ENCODE results near the gene GARIN5A. TPM values are rescaled to one million over a fixed set of nuclear protein-coding genes. Genes with fewer than 3 reads are reported as not detected.

The GARIN5A gene
- polyA plus RNA-seq, 3 donors: 0.41 TPM; not detected in 2

GRCh38 chr19:50515168-50515561 is 38.5 kb upstream of the GARIN5A start:
- peaks cover 16 to 40% (median 24%) of the 10 kb centered on the region in 3 donors for H3K27me3 Mint-ChIP-seq (ENCODE audit: low read depth in 3 of 3)
- no peak for DNase-seq
- H3K9me3 Mint-ChIP-seq: peaks cover 0 to 8% (median 6%) of the 10 kb centered on the region in 7 donors
- no peaks in the 10 kb centered on the region for H4K20me1 ChIP-seq (ENCODE audit: insufficient read depth, low read length)
- WGBS (ENCODE audit: insufficient coverage): 80% methylated on average over 8 of the region's 11 CpGs
- H3K27me3 ChIP-seq (ENCODE audit: control insufficient read depth in 2 of 2, insufficient read depth in 2 of 2, low read length in 2 of 2): peaks cover 0 to 6% of the 10 kb centered on the region in 2 donors
- peaks cover 10 to 13% of the 10 kb centered on the region in 2 donors for H3K4me1 ChIP-seq (ENCODE audit: control insufficient read depth in 1 of 2, insufficient read depth in 2 of 2, low read length in 2 of 2)
- H3K9ac ChIP-seq (ENCODE audit: insufficient read depth, low read length, poor library complexity, severe bottlenecking): no peak overlapping the region
- H3K27ac Mint-ChIP-seq: no peak overlapping the region
- H2AFZ ChIP-seq (ENCODE audit: insufficient read depth, low read depth, low read length, poor library complexity, severe bottlenecking): no peak overlapping the region
- peaks cover 14% of the 10 kb centered on the region for H3K4me1 Mint-ChIP-seq
- H3K79me2 ChIP-seq (ENCODE audit: insufficient read depth, low read length): peaks cover 4% of the 10 kb centered on the region
- H3K36me3 Mint-ChIP-seq: no peaks in the 10 kb centered on the region
- no peak overlapping the region for H3K4me3 Mint-ChIP-seq
- intact Hi-C loops (cut with micrococcal nuclease): no loop called here
- no peaks in the 10 kb centered on the region for H3K36me3 ChIP-seq (replicated peaks in 1 of 2; ENCODE audit: control insufficient read depth in 1 of 2, insufficient read depth in 2 of 2, low read length in 2 of 2)
- TF ChIP-seq, protein P1, sequence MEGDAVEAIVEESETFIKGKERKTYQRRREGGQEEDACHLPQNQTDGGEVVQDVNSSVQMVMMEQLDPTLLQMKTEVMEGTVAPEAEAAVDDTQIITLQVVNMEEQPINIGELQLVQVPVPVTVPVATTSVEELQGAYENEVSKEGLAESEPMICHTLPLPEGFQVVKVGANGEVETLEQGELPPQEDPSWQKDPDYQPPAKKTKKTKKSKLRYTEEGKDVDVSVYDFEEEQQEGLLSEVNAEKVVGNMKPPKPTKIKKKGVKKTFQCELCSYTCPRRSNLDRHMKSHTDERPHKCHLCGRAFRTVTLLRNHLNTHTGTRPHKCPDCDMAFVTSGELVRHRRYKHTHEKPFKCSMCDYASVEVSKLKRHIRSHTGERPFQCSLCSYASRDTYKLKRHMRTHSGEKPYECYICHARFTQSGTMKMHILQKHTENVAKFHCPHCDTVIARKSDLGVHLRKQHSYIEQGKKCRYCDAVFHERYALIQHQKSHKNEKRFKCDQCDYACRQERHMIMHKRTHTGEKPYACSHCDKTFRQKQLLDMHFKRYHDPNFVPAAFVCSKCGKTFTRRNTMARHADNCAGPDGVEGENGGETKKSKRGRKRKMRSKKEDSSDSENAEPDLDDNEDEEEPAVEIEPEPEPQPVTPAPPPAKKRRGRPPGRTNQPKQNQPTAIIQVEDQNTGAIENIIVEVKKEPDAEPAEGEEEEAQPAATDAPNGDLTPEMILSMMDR (IDR thresholded peaks at IDR 0.05): no peak
- no peaks in the 10 kb centered on the region for H3K9me3 ChIP-seq (replicated peaks in 1 of 2; ENCODE audit: control insufficient read depth in 1 of 2, insufficient read depth in 1 of 2, low read length in 2 of 2)
- no peak overlapping the region for H3K27ac ChIP-seq (ENCODE audit: low read depth in 1 of 2, low read length in 2 of 2)
- H3K4me3 ChIP-seq (replicated peaks in 1 of 3; ENCODE audit: low read depth in 2 of 3, low read length in 3 of 3): no peak overlapping the region
- no peak overlapping the region for H3K4me2 ChIP-seq (replicated peaks; ENCODE audit: extremely low read depth, low read length, poor library complexity, severe bottlenecking)

DNA sequence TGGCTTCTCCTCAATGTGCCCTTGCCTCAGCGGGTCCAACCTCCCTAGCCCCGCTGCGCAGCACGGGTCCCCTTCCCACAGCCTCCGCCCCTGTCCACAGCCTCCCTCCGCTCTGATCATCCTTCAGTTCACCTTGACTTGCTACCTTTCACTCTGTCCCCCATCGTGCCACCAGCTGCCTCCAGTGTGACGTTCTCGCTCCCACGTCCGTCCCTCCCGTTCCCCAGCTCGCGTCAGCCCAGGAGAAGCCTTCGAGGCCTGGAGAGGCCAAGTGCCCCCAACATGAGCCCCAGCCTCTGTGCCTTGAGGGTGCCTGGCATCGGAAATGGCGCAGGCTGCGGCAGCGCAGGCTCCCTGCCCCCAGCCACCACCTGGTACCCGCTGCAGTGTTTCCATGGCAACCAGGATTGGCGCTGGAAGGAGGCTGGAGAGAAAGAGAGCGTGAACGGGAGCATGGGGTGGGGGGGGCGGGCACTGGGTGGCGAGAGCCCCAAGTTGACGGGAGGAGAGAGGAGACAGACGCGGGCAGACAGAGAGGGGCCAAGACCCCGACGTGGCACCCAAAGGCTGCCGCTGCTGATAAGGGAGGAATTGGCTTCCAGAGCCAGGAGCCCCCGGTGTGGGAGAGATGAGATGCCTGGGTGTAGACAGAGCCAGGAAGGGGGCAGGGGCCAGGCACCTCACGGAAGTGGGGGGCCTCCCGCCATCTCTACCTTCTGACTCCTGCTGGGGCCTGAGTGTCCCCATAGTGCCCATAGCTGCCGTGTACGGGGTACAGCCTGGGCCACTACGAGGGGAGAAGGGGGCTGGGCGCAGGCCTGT is 37.9 kb upstream of the GARIN5A start:
- Histone ChIP-seq H3K4me2 (replicated peaks; ENCODE audit: extremely low read depth, low read length, poor library complexity, severe bottlenecking) (no peak overlapping the region), H2AFZ (ENCODE audit: insufficient read depth, low read depth, low read length, poor library complexity, severe bottlenecking) (no peak overlapping the region), H4K20me1 (ENCODE audit: insufficient read depth, low read length) (no peaks in the 10 kb centered on the region), H3K4me3 (replicated peaks in 1 of 3; ENCODE audit: low read depth in 2 of 3, low read length in 3 of 3) (no peak overlapping the region), H3K79me2 (ENCODE audit: insufficient read depth, low read length) (peaks cover 4% of the 10 kb centered on the region), H3K9me3 (replicated peaks in 1 of 2; ENCODE audit: control insufficient read depth in 1 of 2, insufficient read depth in 1 of 2, low read length in 2 of 2) (no peaks in the 10 kb centered on the region), H3K27me3 (ENCODE audit: control insufficient read depth in 2 of 2, insufficient read depth in 2 of 2, low read length in 2 of 2) (peaks cover 0 to 6% of the 10 kb centered on the region in 2 donors), H3K27ac (ENCODE audit: low read depth in 1 of 2, low read length in 2 of 2) (no peak overlapping the region), H3K4me1 (ENCODE audit: control insufficient read depth in 1 of 2, insufficient read depth in 2 of 2, low read length in 2 of 2) (peaks cover 11 to 16% of the 10 kb centered on the region in 2 donors), H3K36me3 (replicated peaks in 1 of 2; ENCODE audit: control insufficient read depth in 1 of 2, insufficient read depth in 2 of 2, low read length in 2 of 2) (no peaks in the 10 kb centered on the region), H3K9ac (ENCODE audit: insufficient read depth, low read length, poor library complexity, severe bottlenecking) (no peak overlapping the region)
- Mint-ChIP-seq H3K36me3 (no peaks in the 10 kb centered on the region), H3K27ac (peak overlapping the region in 1 of 7 donors; percentile 35), H3K4me1 (peaks cover 15% of the 10 kb centered on the region), H3K27me3 (ENCODE audit: low read depth in 3 of 3) (peaks cover 16 to 40% (median 24%) of the 10 kb centered on the region in 3 donors), H3K4me3 (no peak overlapping the region), H3K9me3 (peaks cover 0 to 8% (median 6%) of the 10 kb centered on the region in 7 donors)
- 49% methylated on average over 36 of the region's 38 CpGs for WGBS (ENCODE audit: insufficient coverage)
- DNase-seq: no peak
- TF ChIP-seq, protein P1 (IDR thresholded peaks at IDR 0.05): no peak
- intact Hi-C loops (cut with micrococcal nuclease): loop anchor here in 1 of 2 donors (5.0 kb wide), 2 partner anchors 132 to 288 kb away; partner anchors contain the start of gene POLD1

Data from CD14-positive monocyte (primary cell).